ENCODE data around the gene HELZ2. TPM values are rescaled to one million over a fixed set of nuclear protein-coding genes. Genes with fewer than 3 reads are reported as not detected.

Gene HELZ2, protein sequence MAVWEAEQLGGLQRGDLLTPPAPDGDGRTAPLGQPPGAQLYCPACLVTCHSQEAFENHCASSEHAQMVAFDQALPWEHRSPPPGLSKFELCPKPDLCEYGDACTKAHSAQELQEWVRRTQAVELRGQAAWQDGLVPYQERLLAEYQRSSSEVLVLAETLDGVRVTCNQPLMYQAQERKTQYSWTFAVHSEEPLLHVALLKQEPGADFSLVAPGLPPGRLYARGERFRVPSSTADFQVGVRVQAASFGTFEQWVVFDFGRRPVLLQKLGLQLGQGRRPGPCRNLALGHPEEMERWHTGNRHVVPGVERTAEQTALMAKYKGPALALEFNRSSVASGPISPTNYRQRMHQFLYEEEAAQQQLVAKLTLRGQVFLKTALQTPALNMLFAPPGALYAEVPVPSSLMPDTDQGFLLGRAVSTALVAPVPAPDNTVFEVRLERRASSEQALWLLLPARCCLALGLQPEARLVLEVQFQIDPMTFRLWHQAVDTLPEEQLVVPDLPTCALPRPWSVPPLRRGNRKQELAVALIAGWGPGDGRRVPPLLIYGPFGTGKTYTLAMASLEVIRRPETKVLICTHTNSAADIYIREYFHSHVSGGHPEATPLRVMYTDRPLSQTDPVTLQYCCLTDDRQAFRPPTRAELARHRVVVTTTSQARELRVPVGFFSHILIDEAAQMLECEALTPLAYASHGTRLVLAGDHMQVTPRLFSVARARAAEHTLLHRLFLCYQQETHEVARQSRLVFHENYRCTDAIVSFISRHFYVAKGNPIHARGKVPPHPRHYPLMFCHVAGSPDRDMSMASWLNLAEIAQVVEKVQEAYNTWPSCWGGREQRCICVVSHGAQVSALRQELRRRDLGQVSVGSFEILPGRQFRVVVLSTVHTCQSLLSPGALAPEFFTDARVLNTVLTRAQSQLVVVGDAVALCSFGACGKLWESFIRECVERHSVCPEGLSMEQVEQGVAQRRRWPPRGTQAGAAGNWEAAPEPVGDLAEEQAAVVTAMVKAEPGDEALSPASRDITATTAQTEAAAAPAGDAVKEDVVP (N-terminal part only)
- 10 to 100 TPM; 14.7 to 20.4 (median 16.5) TPM for total RNA-seq (2021; fragmentation: NEBNext Ultra II Directional; extraction: Animal tissue kit (Norgen Biotek cat#: 25700))
- long read RNA-seq: 0 reads

DNA sequence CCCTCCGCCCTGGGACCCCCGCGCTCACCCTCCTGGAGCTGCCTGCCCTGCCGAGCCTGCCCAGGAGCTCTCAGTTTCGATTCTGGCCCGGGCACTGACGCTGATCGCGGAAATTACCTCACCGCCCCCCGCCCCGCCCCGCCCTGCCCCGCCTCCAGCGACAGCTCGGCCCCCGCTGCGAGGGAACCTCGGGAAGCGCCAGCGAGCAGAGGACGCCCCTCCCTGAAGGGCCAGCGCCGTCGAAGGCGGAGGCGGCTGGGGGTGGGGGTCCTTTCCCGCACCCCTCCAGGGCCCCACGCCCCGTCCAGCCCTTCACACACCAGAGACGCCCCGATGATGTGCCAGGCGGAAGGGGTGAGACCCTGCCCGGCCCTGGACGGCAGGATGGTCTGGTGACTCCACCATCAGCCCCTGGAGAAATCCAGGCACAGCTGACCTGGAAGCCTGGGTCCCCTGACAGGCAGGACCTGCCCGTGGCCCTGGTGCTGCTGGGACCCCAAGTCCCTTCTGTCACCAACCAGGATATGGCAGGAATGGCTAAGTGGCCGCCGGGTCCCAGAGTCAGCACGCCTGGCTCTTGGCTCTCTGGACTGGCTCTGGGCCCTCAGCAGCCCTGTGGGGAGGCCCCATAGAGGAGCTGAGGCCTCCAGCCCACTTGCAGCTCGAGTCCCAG lies at the start of gene HELZ2:
Gene HELZ2, minus strand, starts transcription at position 84 of the 673 bp plus-strand sequence. CDS start 1,854 bp downstream, outside the sequence.
- TF ChIP-seq, protein P1, sequence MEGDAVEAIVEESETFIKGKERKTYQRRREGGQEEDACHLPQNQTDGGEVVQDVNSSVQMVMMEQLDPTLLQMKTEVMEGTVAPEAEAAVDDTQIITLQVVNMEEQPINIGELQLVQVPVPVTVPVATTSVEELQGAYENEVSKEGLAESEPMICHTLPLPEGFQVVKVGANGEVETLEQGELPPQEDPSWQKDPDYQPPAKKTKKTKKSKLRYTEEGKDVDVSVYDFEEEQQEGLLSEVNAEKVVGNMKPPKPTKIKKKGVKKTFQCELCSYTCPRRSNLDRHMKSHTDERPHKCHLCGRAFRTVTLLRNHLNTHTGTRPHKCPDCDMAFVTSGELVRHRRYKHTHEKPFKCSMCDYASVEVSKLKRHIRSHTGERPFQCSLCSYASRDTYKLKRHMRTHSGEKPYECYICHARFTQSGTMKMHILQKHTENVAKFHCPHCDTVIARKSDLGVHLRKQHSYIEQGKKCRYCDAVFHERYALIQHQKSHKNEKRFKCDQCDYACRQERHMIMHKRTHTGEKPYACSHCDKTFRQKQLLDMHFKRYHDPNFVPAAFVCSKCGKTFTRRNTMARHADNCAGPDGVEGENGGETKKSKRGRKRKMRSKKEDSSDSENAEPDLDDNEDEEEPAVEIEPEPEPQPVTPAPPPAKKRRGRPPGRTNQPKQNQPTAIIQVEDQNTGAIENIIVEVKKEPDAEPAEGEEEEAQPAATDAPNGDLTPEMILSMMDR (IDR thresholded peaks at IDR 0.05): no peak
- peaks cover 8% of the 10 kb centered on the region; the same call in 1 of the 2 replicates for H3K27me3 Mint-ChIP-seq (ENCODE audit: insufficient read depth)
- DNase-seq: peak; percentile 38
- peak within 1 kb of the TSS; percentile 88 for H3K4me3 Mint-ChIP-seq
- peaks cover 17% of the 10 kb centered on the region for H3K4me1 Mint-ChIP-seq (ENCODE audit: low read depth)
- H3K27ac Mint-ChIP-seq: peak within 1 kb of the TSS; percentile 73
- no peaks in the 10 kb centered on the region for H3K36me3 Mint-ChIP-seq (ENCODE audit: low read depth)
- no peaks in the 10 kb centered on the region for H3K9me3 Mint-ChIP-seq

DNA sequence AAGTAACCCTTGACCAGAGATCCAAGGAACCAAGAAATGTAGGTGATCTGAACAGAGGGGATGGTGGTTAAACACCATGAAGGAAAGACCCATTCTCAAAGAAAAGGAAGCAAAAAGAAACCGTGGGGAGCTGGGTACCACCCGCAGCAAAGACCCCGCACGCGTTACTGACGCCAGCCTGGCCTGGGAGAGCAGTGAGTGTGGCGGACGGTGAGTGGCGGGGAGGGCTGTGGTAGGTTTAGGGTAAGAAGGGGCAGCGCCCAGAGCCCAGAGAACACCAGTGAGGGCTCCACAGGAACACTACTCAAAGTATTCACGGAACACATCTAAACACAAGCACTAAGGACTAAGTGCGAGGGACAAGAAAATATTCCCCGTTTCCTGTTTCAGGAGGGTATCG lies 48.7 kb upstream of the HELZ2 start:
- H3K4me3 Mint-ChIP-seq: no peak overlapping the region
- DNase-seq: no peak
- no peaks in the 10 kb centered on the region for H3K27me3 Mint-ChIP-seq (ENCODE audit: insufficient read depth)
- H3K36me3 Mint-ChIP-seq (ENCODE audit: low read depth): peaks cover 4% of the 10 kb centered on the region
- H3K27ac Mint-ChIP-seq: no peak overlapping the region
- TF ChIP-seq, protein P1 (IDR thresholded peaks at IDR 0.05): no peak
- H3K4me1 Mint-ChIP-seq (ENCODE audit: low read depth): peaks cover 11% of the 10 kb centered on the region
- H3K9me3 Mint-ChIP-seq: no peaks in the 10 kb centered on the region

DNA sequence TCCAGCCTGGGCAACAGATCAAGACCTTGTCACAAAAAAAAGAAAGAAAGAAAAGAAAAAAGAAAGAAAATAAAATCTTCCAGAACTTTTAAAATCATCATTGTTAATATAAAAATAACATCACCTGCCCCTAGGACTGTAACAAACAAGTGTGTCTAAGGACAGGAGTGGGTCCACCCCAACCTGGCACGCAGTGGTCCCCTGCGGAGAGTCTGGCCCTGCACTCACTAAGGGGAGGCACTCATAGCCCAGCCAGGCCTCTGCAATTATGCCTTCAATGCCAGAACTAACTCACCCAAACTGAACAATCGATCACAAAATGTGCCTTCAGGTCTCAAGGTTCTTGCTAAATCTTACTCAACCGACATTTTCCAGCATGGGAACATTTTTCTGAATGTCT lies 48.1 kb upstream of the HELZ2 start:
- Mint-ChIP-seq H3K27me3 (ENCODE audit: insufficient read depth) (no peaks in the 10 kb centered on the region), H3K4me3 (no peak overlapping the region), H3K4me1 (ENCODE audit: low read depth) (peaks cover 11% of the 10 kb centered on the region), H3K9me3 (no peaks in the 10 kb centered on the region), H3K27ac (no peak overlapping the region), H3K36me3 (ENCODE audit: low read depth) (peaks cover 4% of the 10 kb centered on the region)
- TF ChIP-seq, protein P1 (IDR thresholded peaks at IDR 0.05): no peak
- no peak for DNase-seq

DNA sequence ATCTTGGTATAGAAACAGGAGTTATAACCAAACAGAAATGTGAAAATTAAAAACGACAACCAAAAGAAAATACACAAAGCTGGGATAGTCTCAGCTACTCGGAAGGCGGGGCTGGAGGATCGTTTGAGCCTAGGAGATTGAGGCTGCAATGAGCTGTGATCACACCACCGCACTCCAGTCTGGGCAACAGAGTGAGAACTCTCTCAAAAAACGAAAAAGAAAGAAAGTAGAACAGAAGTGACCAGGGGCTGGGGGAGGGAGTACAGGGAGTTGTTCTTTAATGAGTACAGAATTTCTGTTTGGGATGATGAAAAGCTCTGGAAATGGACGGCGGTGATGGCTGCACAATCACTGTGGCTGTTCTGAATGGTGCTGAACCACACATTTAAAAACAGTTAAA lies 47.0 kb upstream of the HELZ2 start:
- H3K36me3 Mint-ChIP-seq (ENCODE audit: low read depth): peaks cover 4% of the 10 kb centered on the region
- peaks cover 11% of the 10 kb centered on the region for H3K4me1 Mint-ChIP-seq (ENCODE audit: low read depth)
- no peaks in the 10 kb centered on the region for H3K27me3 Mint-ChIP-seq (ENCODE audit: insufficient read depth)
- H3K27ac Mint-ChIP-seq: no peak overlapping the region
- no peak overlapping the region for H3K4me3 Mint-ChIP-seq
- TF ChIP-seq, protein P1 (IDR thresholded peaks at IDR 0.05): no peak
- no peaks in the 10 kb centered on the region for H3K9me3 Mint-ChIP-seq
- DNase-seq: no peak

DNA sequence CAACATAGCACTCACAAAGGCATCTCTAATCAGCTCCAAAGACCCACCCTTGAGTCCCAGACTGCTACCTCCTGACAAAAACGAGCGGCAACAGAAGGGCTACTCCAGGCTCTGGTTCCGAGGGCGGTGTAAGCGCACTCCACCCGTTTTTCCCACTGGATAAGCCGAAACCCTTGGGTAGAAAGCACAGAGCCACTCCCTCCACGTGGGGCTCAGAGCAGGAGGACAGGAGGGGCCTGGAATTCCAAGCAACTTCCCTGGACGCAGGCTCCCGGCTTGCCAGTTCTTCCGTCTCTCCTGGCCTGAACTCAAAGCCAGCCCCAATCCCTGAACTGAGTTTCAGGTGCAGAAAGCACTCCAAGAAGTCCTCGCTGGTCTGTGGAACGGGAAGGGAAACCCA lies 45.5 kb upstream of the HELZ2 start:
- no peak for DNase-seq
- H3K4me1 Mint-ChIP-seq (ENCODE audit: low read depth): peaks cover 6% of the 10 kb centered on the region; the same call in 1 of the 2 replicates
- no peaks in the 10 kb centered on the region for H3K27me3 Mint-ChIP-seq (ENCODE audit: insufficient read depth)
- no peak overlapping the region for H3K27ac Mint-ChIP-seq
- no peaks in the 10 kb centered on the region for H3K9me3 Mint-ChIP-seq
- no peak overlapping the region for H3K4me3 Mint-ChIP-seq
- H3K36me3 Mint-ChIP-seq (ENCODE audit: low read depth): peaks cover 12% of the 10 kb centered on the region
- TF ChIP-seq, protein P1 (IDR thresholded peaks at IDR 0.05): no peak
